SK-N-SH treated with all-trans-retinoic acid at 6 μM for 48 hours (cell line): ENCODE data around the gene KCMF1.

Experiments used
- ATAC-seq: fragments of 200-7000 bp; cut with Tn5 transposase; 3 replicates; pipeline ENCODE4 v1.9.1; 2020; ENCODE audit warnings: mild to moderate bottlenecking, moderate library complexity
- ARNTL ChIP-seq: fragments of 450-650 bp; formaldehyde crosslinking; IDR thresholded peaks from 2 replicates; pipeline ENCODE4 v1.5.0; 2020; ENCODE audit warnings: low read depth, mild to moderate bottlenecking, moderate library complexity, borderline replicate concordance
- CREB5 ChIP-seq: fragments of 250-450 bp; sonication (Bioruptor Pico); IDR thresholded peaks from 2 replicates; pipeline ENCODE4 v1.5.1; 2020; ENCODE audit warnings: low read depth, mild to moderate bottlenecking, moderate library complexity
- CSRNP3 ChIP-seq: fragments of 250-450 bp; sonication (Bioruptor Pico); IDR thresholded peaks from 2 replicates; pipeline ENCODE4 v1.5.1; 2021; ENCODE audit warnings: mild to moderate bottlenecking, moderate library complexity
- ESRRG ChIP-seq: fragments of 250-450 bp; sonication (Bioruptor Pico); IDR thresholded peaks from 2 replicates; pipeline ENCODE4 v1.6.1; 2021; ENCODE audit warnings: mild to moderate bottlenecking
- OSR1 ChIP-seq: fragments of 250-450 bp; sonication (Bioruptor Pico); IDR thresholded peaks from 2 replicates; pipeline ENCODE4 v1.8.0; 2022; ENCODE audit warnings: moderate library complexity, mild to moderate bottlenecking, inconsistent platforms
- PATZ1 ChIP-seq: fragments of 250-450 bp; sonication (Bioruptor Pico); IDR thresholded peaks from 2 replicates; pipeline ENCODE4 v1.8.0; 2020; ENCODE audit warnings: mild to moderate bottlenecking, moderate library complexity, borderline replicate concordance
- POU6F1 ChIP-seq: fragments of 250-450 bp; sonication (Bioruptor Pico); IDR thresholded peaks from 2 replicates; pipeline ENCODE4 v1.8.0; 2021; ENCODE audit warnings: low read depth, mild to moderate bottlenecking, moderate library complexity, borderline replicate concordance
- PPARA ChIP-seq: fragments of 250-450 bp; sonication (Bioruptor Pico); IDR thresholded peaks from 2 replicates; pipeline ENCODE4 v1.5.0; 2020; ENCODE audit warnings: mild to moderate bottlenecking, borderline replicate concordance
- RARB ChIP-seq: fragments of 250-450 bp; sonication (Bioruptor Pico); IDR thresholded peaks from 2 replicates; pipeline ENCODE4 v1.8.0; 2021; ENCODE audit warnings: mild to moderate bottlenecking, moderate library complexity
- SNAI2 ChIP-seq: fragments of 250-450 bp; sonication (Bioruptor Pico); IDR thresholded peaks from 2 replicates; pipeline ENCODE4 v1.5.0; 2020; ENCODE audit warnings: mild to moderate bottlenecking, moderate library complexity
- TOX ChIP-seq: fragments of 250-450 bp; sonication (Bioruptor Pico); IDR thresholded peaks from 2 replicates; pipeline ENCODE4 v1.8.0; 2021; ENCODE audit warnings: mild to moderate bottlenecking, moderate library complexity, borderline replicate concordance
- TSHZ2 ChIP-seq: fragments of 250-450 bp; sonication (Bioruptor Pico); IDR thresholded peaks from 2 replicates; pipeline ENCODE4 v1.5.0; 2020; ENCODE audit warnings: mild to moderate bottlenecking, moderate library complexity
- ZC3H10 ChIP-seq: fragments of 250-450 bp; sonication (Bioruptor Pico); IDR thresholded peaks from 2 replicates; pipeline ENCODE4 v1.5.1; 2021; ENCODE audit warnings: mild to moderate bottlenecking, moderate library complexity
- ZFP3 ChIP-seq: fragments of 250-450 bp; sonication (Bioruptor Pico); IDR thresholded peaks from 2 replicates; pipeline ENCODE4 v1.5.0; 2020; ENCODE audit warnings: mild to moderate bottlenecking, moderate library complexity
- ZNF565 ChIP-seq: fragments of 450-650 bp; formaldehyde crosslinking; conservative IDR thresholded peaks from 2 replicates; pipeline ENCODE4 v1.5.0; 2020; ENCODE audit warnings: low read depth, mild to moderate bottlenecking, moderate library complexity
- ZNF8 ChIP-seq: fragments of 450-650 bp; formaldehyde crosslinking; IDR thresholded peaks from 2 replicates; pipeline ENCODE4 v1.5.0; 2020; ENCODE audit warnings: mild to moderate bottlenecking, moderate library complexity

The KCMF1 gene

GRCh38 chr2:85012431-85012830 is 41.5 kb downstream of the KCMF1 start:
- no peak for ATAC-seq
- TF ChIP-seq TOX (CRISPR knock-in tag): no peak
- no peak for TF ChIP-seq ZFP3 (CRISPR knock-in tag)
- no peak for TF ChIP-seq POU6F1
- no peak for TF ChIP-seq PATZ1 (CRISPR knock-in tag)
- TF ChIP-seq RARB (CRISPR knock-in tag): no peak
- no peak for TF ChIP-seq CSRNP3 (CRISPR knock-in tag)
- no peak for TF ChIP-seq PPARA (CRISPR knock-in tag)
- no peak for TF ChIP-seq ZNF8 (CRISPR knock-in tag)
- no peak for TF ChIP-seq OSR1

- TF ChIP-seq PPARA (CRISPR knock-in tag) (no peak), ZC3H10 (CRISPR knock-in tag) (no peak), ARNTL (CRISPR knock-in tag) (no peak), SNAI2 (CRISPR knock-in tag) (no peak), CREB5 (CRISPR knock-in tag) (no peak)
- ATAC-seq: no peak
Observed at GRCh38 chr2:85012855-85013254, 41.9 kb downstream of the KCMF1 start.

- ATAC-seq: peak; percentile 29; the same call in 1 of the 3 replicates
- no peak for TF ChIP-seq ZFP3 (CRISPR knock-in tag)
Observed at GRCh38 chr2:85015653-85016360, 44.8 kb downstream of the KCMF1 start.

GRCh38 chr2:85016446-85016845 is 45.5 kb downstream of the KCMF1 start:
- no peak for ATAC-seq
- TF ChIP-seq ZNF8 (CRISPR knock-in tag) (no peak), CREB5 (CRISPR knock-in tag) (no peak), PPARA (CRISPR knock-in tag) (no peak), TSHZ2 (CRISPR knock-in tag) (no peak), ARNTL (CRISPR knock-in tag) (no peak), ZNF565 (CRISPR knock-in tag) (no peak), CSRNP3 (CRISPR knock-in tag) (no peak), ESRRG (CRISPR knock-in tag) (no peak)
